Activated B cell treated with CpG ODN at 0.5 μM for 24 hours (primary cell): Measurements from ENCODE around the gene SHC3. TPM values are rescaled to one million over a fixed set of nuclear protein-coding genes. Genes with fewer than 3 reads are reported as not detected.

ENCODE experiments used
- ATAC-seq: fragments of 200-7000 bp; cut with Tn5 transposase; one replicate; pipeline ENCODE4 v1.10.0; 2021; ENCODE audit warnings: low read depth, mild to moderate bottlenecking, moderate library complexity
- CTCF ChIA-PET: fragments of 350-600 bp; sonication (Branson Sonifier 250); formaldehyde crosslinking; loops from one replicate; lab custom pipeline; 2021; ENCODE audit warnings: antibody characterized with exemption; lab: Charles Lee
- POLR2A ChIA-PET: fragments of 350-600 bp; sonication (Branson Sonifier 250); formaldehyde crosslinking; loops from one replicate; lab custom pipeline; 2021; ENCODE audit warnings: antibody characterized with exemption; lab: Charles Lee
- DNase-seq: peaks from one replicate; pipeline ENCODE4 v3.0.0; 2022
- H3K27ac Mint-ChIP-seq: one replicate; pipeline ENCODE4 v1.8.0; 2020; ENCODE audit warnings: mixed read lengths
- H3K27me3 Mint-ChIP-seq: one replicate; pipeline ENCODE4 v1.8.0; 2021; ENCODE audit warnings: mixed read lengths
- H3K36me3 Mint-ChIP-seq: one replicate; pipeline ENCODE4 v1.8.0; 2021; ENCODE audit warnings: low read depth, mixed read lengths
- H3K4me1 Mint-ChIP-seq: one replicate; pipeline ENCODE4 v1.8.0; 2021; ENCODE audit warnings: mixed read lengths
- H3K4me3 Mint-ChIP-seq: one replicate; pipeline ENCODE4 v1.8.0; 2020; ENCODE audit warnings: mild to moderate bottlenecking, mixed read lengths
- H3K9me3 Mint-ChIP-seq: one replicate; pipeline ENCODE4 v1.8.0; 2020; ENCODE audit warnings: mixed read lengths
- CTCF ChIP-seq: fragments of 200-600 bp; IDR thresholded peaks from one replicate; pipeline ENCODE4 v1.8.0; 2022; ENCODE audit warnings: antibody characterized with exemption, mild to moderate bottlenecking
- intact Hi-C: fragments of 100-400 bp; cut with micrococcal nuclease; formaldehyde crosslinking; loops from one replicate; pipeline ENCODE4 v1.15.1; 2024
- total RNA-seq: library from RNA; stranded (reverse); gene quantifications from 2 replicates; pipeline ENCODE4 v1.2.3, GENCODE V29; 2022

The SHC3 gene
- total RNA-seq, 1 donor from 2014 or later: not detected

GRCh38 chr9:89137542-89138462 lies 40.8 kb downstream of the SHC3 start:
- intact Hi-C loops: no loop called here
- ChIA-PET CTCF (no interaction called here), POLR2A (no interaction called here)
- no peak overlapping the region for H3K4me3 Mint-ChIP-seq
- ATAC-seq (no peak), DNase-seq (no peak)
- no peaks in the 10 kb centered on the region for H3K4me1 Mint-ChIP-seq
- H3K9me3 Mint-ChIP-seq: peaks cover 4% of the 10 kb centered on the region
- H3K36me3 Mint-ChIP-seq: no peaks in the 10 kb centered on the region
- no peak for TF ChIP-seq CTCF
- peaks cover 5% of the 10 kb centered on the region for H3K27me3 Mint-ChIP-seq
- H3K27ac Mint-ChIP-seq: no peak overlapping the region

GRCh38 chr9:89135591-89136166 lies 42.9 kb downstream of the SHC3 start:
- Mint-ChIP-seq H3K36me3 (no peaks in the 10 kb centered on the region), H3K4me3 (no peak overlapping the region), H3K4me1 (no peaks in the 10 kb centered on the region), H3K9me3 (peaks cover 4% of the 10 kb centered on the region), H3K27ac (no peak overlapping the region), H3K27me3 (peaks cover 5% of the 10 kb centered on the region)
- ChIA-PET CTCF (no interaction called here), POLR2A (no interaction called here)
- TF ChIP-seq CTCF: no peak
- intact Hi-C loops: no loop called here
- DNase-seq (no peak), ATAC-seq (no peak)

- peaks cover 4% of the 10 kb centered on the region for H3K9me3 Mint-ChIP-seq
- H3K36me3 Mint-ChIP-seq: no peaks in the 10 kb centered on the region
- peaks cover 9% of the 10 kb centered on the region for H3K27me3 Mint-ChIP-seq
- no peak for ATAC-seq
- ChIA-PET CTCF (no interaction called here), POLR2A (no interaction called here)
- no peak for DNase-seq
- no peak overlapping the region for H3K27ac Mint-ChIP-seq
- H3K4me1 Mint-ChIP-seq: no peaks in the 10 kb centered on the region
- intact Hi-C loops: no loop called here
- H3K4me3 Mint-ChIP-seq: no peak overlapping the region
- no peak for TF ChIP-seq CTCF
These were observed 43.9 kb downstream of the SHC3 start for GRCh38 chr9:89134709-89135108.

- DNase-seq (no peak), ATAC-seq (no peak)
- H3K27ac Mint-ChIP-seq: no peak overlapping the region
- H3K4me3 Mint-ChIP-seq: no peak overlapping the region
- H3K9me3 Mint-ChIP-seq: peaks cover 16% of the 10 kb centered on the region
- ChIA-PET POLR2A (no interaction called here), CTCF (no interaction called here)
- no peaks in the 10 kb centered on the region for H3K36me3 Mint-ChIP-seq
- no peaks in the 10 kb centered on the region for H3K4me1 Mint-ChIP-seq
- peaks cover 9% of the 10 kb centered on the region for H3K27me3 Mint-ChIP-seq
- intact Hi-C loops: no loop called here
- TF ChIP-seq CTCF: no peak
These were observed 55.7 kb downstream of the SHC3 start for GRCh38 chr9:89122949-89123348.

- H3K27ac Mint-ChIP-seq: no peak overlapping the region
- POLR2A ChIA-PET: no interaction called here
- ATAC-seq (no peak), DNase-seq (no peak)
- CTCF ChIA-PET: no interaction called here
- no peaks in the 10 kb centered on the region for H3K4me1 Mint-ChIP-seq
- intact Hi-C loops: no loop called here
- H3K4me3 Mint-ChIP-seq: no peak overlapping the region
- H3K36me3 Mint-ChIP-seq: no peaks in the 10 kb centered on the region
- H3K27me3 Mint-ChIP-seq: peaks cover 2% of the 10 kb centered on the region
- H3K9me3 Mint-ChIP-seq: peaks cover 9% of the 10 kb centered on the region
- no peak for TF ChIP-seq CTCF
These were observed 57.9 kb downstream of the SHC3 start for GRCh38 chr9:89120704-89121103.
